Neural progenitor cell (in vitro differentiated cells): ENCODE results near the gene RGN.

Experiments
- CTCF ChIP-seq: fragments of 200-600 bp; sonication (generic); IDR thresholded peaks from 2 replicates; pipeline ENCODE4 v1.5.1; 2017; ENCODE audit warnings: antibody characterized with exemption, mild to moderate bottlenecking
- EZH2 ChIP-seq: fragments of 200-600 bp; sonication (generic); IDR thresholded peaks from 2 replicates; pipeline ENCODE4 v1.6.1; 2017; ENCODE audit warnings: antibody characterized with exemption, mild to moderate bottlenecking, moderate library complexity

- TF ChIP-seq CTCF, result no peak
- no peak for TF ChIP-seq EZH2
These were observed 30.3 kb upstream of the RGN start for GRCh38 chrX:47047989-47048388.
